H1 (cell line): ENCODE data around the gene HCK. TPM values are rescaled to one million over a fixed set of nuclear protein-coding genes. Genes with fewer than 3 reads are reported as not detected.

Experiments used
- CBX5 ChIP-seq: fragments of 300-800, 300-1000 bp; sonication (generic); IDR thresholded peaks from 2 replicates; pipeline ENCODE4 v1.7.1; 2016; ENCODE audit warnings: antibody characterized with exemption, low read length, low read depth
- FOSL1 ChIP-seq: IDR thresholded peaks from 2 replicates; pipeline ENCODE4 v1.6.1; 2011; ENCODE audit warnings: mild to moderate bottlenecking, low read depth, low read length, moderate library complexity; ENCODE audit not compliant: insufficient read depth
- HDAC2 ChIP-seq, 2 experiments: fragments of 300-600 bp in 1 of 2; sonication (generic) in 1 of 2; IDR thresholded peaks; 2 replicates each; pipeline ENCODE4 v1.6.1; 2011 to 2012; ENCODE audit warnings: low read depth in 2 of 2, low read length in 2 of 2, mild to moderate bottlenecking in 2 of 2, moderate library complexity in 2 of 2, borderline replicate concordance in 1 of 2, inconsistent platforms in 1 of 2
- TAF7 ChIP-seq: optimal IDR thresholded peaks from 2 replicates; pipeline ENCODE3; 2011; ENCODE audit warnings: low read depth, mild to moderate bottlenecking, inconsistent platforms, low read length, moderate library complexity, borderline replicate concordance
- polyA plus RNA-seq, 7 experiments: library from polyadenylated mRNA; depleted of rRNA in 3 of 7; stranded (reverse) in 5 of 7; unstranded in 2 of 7; fragments of >200 nt in 5 of 7; fragments of 200-250 nt in 2 of 7; gene quantifications; 1 replicate in 5 of 7; 2 replicates in 1 of 7; 4 replicates in 1 of 7; pipeline versions ENCODE4 v1.2.1 to v1.2.3, GENCODE V29; 2011 to 2013; ENCODE audit warnings: missing spikeins in 2 of 7, mixed read lengths in 2 of 7
- total RNA-seq: library from RNA; stranded (reverse); fragmentation: NEBNext Ultra II Directional; extraction: Animal tissue kit (Norgen Biotek cat#: 25700); gene quantifications from 2 replicates; pipeline ENCODE4 v1.2.1, GENCODE V29; 2021
- TF ChIP-seq, protein P1 (sequence below): IDR thresholded peaks from 2 replicates; pipeline ENCODE4 v1.6.1; 2012; ENCODE audit warnings: inconsistent platforms

The HCK gene
- total and polyA plus RNA-seq, 2 of the 8 experiments (the other 6 are each of a cell fraction or from before 2014, with no cell fraction given): 0.37 to 4.3 TPM

DNA sequence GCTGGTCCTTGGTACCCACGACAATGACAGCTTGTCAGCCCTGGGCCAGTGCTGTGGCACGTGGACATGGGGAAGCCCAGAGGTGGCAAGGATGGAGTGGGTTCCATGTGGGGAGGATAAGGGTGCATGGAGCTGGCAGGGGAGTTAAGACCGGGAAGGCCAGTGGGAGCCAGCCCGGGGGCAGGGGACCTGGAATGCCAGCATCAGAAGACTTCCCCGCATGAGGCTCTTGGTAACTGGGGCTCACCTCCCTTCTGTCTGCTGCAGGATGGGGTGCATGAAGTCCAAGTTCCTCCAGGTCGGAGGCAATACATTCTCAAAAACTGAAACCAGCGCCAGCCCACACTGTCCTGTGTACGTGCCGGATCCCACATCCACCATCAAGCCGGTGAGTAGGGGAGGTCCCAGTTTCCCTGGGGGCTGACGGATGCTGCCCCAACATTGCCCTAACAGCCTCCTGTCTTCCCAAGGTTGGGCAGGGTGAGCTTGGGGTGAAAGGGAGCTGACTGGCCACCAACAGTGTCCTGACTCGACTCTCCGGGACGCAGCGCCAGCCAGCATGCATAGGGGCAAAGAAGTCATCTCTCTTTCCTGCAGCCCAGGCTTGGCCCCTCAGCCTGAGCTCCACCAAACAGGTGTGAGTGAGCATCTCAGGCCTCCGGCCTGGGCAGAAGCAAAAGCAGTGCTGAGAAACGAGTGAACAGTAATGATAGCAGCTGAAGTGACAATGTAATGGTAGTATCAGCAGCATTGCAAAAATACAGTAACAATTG, 19.5 kb downstream of the HCK start (continued):
- TF ChIP-seq, protein P1, sequence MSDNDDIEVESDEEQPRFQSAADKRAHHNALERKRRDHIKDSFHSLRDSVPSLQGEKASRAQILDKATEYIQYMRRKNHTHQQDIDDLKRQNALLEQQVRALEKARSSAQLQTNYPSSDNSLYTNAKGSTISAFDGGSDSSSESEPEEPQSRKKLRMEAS: no peak
- TF ChIP-seq TAF7 (no peak), HDAC2 (IDR thresholded peaks at IDR 0.05; ENCODE audit: borderline replicate concordance in 1 of 2, low read depth in 2 of 2, low read length in 2 of 2) (no peak), CBX5 (no peak), FOSL1 (no peak)
